Measurements from ENCODE around the gene OSTF1. TPM values are rescaled to one million over a fixed set of nuclear protein-coding genes. Genes with fewer than 3 reads are reported as not detected.

Gene OSTF1
- total RNA-seq, 4 donors from 2014 or later, result 3.3 to 54.4 (median 32.2) TPM

DNA sequence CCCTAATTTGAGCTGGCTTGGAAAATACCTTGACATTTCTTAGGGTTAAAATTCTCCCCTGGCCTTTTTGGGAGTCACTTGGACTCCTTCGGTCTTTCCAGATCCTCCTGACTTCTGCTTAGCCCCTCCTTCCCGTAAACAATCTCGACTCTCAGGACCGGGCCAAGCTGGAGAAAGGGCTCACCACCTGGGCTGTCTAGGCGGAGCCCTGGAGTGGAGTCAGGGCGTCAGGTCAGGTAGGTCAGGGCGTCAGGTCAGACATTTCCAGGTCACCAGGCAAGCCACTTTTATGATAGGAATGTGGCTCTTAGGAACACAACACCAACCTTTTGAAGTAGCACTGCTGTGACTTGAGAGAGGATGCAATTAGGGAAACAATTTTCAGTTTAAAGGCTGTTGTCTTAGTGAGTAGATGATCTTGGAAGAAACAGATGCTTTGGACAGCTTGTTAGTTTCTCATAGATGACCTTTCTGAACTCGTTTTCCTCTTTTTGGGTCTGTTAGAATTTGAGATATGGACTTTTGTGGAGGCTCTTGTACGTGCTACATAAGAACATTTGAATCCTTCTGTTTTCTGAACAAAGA, 12.8 kb downstream of the OSTF1 start:
- Histone ChIP-seq H3K4me3 (no peak overlapping the region), H3K9me3 (no peaks in the 10 kb centered on the region), H3K4me1 (peaks cover 0 to 9% of the 10 kb centered on the region in 2 donors), H3K36me3 (no peaks in the 10 kb centered on the region), H3K27me3 (no peaks in the 10 kb centered on the region), H3K27ac (peak overlapping the region; percentile 44 to 66)
- intact Hi-C loops (cut with DNase I; ENCODE audit: low total_unique reads), result no loop called here
- DNase-seq, result peak in 1 of 2 donors; percentile 29
- no peak for TF ChIP-seq POLR2A (IDR thresholded peaks at IDR 0.05)

DNA sequence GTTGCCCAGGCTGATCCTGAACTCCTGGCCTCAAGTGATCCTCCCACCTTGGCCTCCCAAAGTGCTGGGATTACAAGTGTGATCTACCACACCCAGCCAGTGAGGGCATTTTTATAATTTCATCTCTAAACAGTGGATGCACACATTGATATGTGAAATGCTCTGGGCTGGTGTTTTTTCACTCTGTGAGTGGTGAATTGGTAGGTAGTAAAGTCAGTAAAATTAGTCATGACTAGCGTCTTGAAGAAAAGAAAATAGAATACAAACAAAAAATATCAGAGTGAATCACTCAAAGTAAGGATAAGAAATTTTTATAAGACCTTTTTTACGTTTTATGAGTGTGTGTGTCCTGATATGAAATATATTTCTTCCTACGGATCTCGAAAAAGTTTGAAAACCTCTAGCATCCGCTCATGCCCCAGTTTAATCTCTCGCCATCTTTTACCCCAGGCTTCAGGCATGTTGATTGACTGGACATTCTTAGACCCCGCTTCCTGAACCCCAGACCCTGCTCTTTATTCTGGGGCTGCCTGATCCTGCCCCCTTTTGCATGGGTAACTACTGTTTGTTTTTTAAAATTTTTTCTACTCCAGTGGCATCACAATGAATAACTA, 14.0 kb downstream of the OSTF1 start:
- peak overlapping the region in 1 of 2 donors; percentile 44 for H3K27ac ChIP-seq
- intact Hi-C loops (cut with DNase I; ENCODE audit: low total_unique reads), result no loop called here
- DNase-seq, result no peak
- H3K9me3 ChIP-seq, result no peaks in the 10 kb centered on the region
- peaks cover 0 to 12% of the 10 kb centered on the region in 2 donors for H3K4me1 ChIP-seq
- TF ChIP-seq, protein P1, sequence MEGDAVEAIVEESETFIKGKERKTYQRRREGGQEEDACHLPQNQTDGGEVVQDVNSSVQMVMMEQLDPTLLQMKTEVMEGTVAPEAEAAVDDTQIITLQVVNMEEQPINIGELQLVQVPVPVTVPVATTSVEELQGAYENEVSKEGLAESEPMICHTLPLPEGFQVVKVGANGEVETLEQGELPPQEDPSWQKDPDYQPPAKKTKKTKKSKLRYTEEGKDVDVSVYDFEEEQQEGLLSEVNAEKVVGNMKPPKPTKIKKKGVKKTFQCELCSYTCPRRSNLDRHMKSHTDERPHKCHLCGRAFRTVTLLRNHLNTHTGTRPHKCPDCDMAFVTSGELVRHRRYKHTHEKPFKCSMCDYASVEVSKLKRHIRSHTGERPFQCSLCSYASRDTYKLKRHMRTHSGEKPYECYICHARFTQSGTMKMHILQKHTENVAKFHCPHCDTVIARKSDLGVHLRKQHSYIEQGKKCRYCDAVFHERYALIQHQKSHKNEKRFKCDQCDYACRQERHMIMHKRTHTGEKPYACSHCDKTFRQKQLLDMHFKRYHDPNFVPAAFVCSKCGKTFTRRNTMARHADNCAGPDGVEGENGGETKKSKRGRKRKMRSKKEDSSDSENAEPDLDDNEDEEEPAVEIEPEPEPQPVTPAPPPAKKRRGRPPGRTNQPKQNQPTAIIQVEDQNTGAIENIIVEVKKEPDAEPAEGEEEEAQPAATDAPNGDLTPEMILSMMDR (IDR thresholded peaks at IDR 0.05), result no peak
- TF ChIP-seq POLR2A (IDR thresholded peaks at IDR 0.05), result no peak
- no peaks in the 10 kb centered on the region for H3K27me3 ChIP-seq
- H3K4me3 ChIP-seq, result no peak overlapping the region
- no peaks in the 10 kb centered on the region for H3K36me3 ChIP-seq

DNA sequence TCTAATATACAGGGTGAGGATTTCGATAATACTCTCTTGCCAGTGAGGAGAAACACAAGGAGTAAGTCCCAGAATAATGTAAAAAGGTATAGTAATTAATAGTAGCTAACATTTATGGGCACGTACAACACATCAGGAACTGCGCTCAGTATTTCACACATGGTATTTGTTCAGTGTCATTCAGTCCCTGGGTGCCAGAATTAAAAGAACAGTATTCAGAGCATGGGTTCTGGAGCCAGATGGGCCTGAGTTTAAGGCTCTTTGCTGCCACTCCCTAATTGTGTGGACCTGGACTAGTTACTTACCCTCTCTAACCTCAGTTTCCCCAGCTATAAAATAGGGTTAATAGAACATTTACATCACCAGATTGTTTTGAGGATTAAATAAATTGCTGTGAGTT, 16.3 kb downstream of the OSTF1 start:
- Histone ChIP-seq H3K27ac (no peak overlapping the region), H3K4me3 (no peak overlapping the region), H3K36me3 (no peaks in the 10 kb centered on the region), H3K9me3 (no peaks in the 10 kb centered on the region), H3K4me1 (peaks cover 0 to 12% of the 10 kb centered on the region in 2 donors), H3K27me3 (no peaks in the 10 kb centered on the region)
- intact Hi-C loops (cut with DNase I; ENCODE audit: low total_unique reads), result no loop called here
- TF ChIP-seq POLR2A (IDR thresholded peaks at IDR 0.05), result no peak
- TF ChIP-seq, protein P1 (IDR thresholded peaks at IDR 0.05), result no peak
- DNase-seq, result no peak

DNA sequence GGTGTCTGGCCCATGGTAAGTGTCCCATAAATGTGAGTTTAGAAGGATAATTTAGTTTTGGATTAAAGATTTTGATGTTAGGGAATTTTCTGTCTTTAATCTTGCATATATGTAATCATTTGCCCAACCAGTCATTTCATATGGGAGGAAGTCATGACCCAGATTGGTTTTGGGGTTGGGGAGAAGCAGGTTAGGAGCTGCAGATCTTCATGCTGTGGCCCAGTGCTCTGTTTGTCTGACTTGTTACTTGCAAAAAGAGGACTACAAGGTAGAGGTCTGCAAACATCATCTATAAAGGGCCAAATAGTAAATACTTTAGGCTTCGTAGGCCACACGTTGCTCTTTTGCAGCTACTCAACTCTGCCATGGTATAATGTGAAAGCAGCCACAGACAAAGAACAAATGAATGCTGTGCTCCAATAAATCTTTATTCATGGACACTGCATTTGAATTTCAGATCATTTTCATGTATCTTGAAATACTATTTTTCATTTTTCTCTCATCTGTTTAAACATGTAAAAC, 16.8 kb downstream of the OSTF1 start:
- H3K4me1 ChIP-seq, result peaks cover 0 to 12% of the 10 kb centered on the region in 2 donors
- intact Hi-C loops (cut with DNase I; ENCODE audit: low total_unique reads), result no loop called here
- H3K27ac ChIP-seq, result no peak overlapping the region
- TF ChIP-seq, protein P1 (IDR thresholded peaks at IDR 0.05), result no peak
- no peak for TF ChIP-seq POLR2A (IDR thresholded peaks at IDR 0.05)
- H3K4me3 ChIP-seq, result no peak overlapping the region
- no peak for DNase-seq
- no peaks in the 10 kb centered on the region for H3K27me3 ChIP-seq
- H3K36me3 ChIP-seq, result no peaks in the 10 kb centered on the region
- no peaks in the 10 kb centered on the region for H3K9me3 ChIP-seq

DNA sequence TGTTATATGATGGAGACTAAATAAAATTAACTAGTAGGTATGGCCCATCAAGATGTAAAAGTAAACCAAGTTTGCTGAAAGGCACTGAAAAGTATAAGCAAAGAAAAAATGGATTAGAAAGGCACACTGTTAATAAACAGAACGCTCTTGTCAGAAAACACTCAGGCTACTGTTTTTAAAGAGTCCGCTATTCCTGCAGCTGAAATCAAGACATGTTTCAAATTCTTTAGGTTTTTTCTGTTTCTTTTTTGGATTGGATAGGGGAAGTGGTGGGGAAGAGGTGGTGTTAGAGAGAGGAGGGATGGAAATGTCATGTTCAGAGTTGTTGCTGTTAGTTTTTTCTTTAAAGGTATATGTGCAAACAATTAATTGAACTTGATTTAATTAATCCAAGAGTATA, 17.5 kb downstream of the OSTF1 start:
- TF ChIP-seq POLR2A (IDR thresholded peaks at IDR 0.05), result no peak
- TF ChIP-seq, protein P1 (IDR thresholded peaks at IDR 0.05), result no peak
- H3K9me3 ChIP-seq, result no peaks in the 10 kb centered on the region
- peaks cover 0 to 9% of the 10 kb centered on the region in 2 donors for H3K4me1 ChIP-seq
- intact Hi-C loops (cut with DNase I; ENCODE audit: low total_unique reads), result no loop called here
- no peaks in the 10 kb centered on the region for H3K27me3 ChIP-seq
- H3K4me3 ChIP-seq, result no peak overlapping the region
- H3K27ac ChIP-seq, result peak overlapping the region in 1 of 2 donors; percentile 71
- H3K36me3 ChIP-seq, result no peaks in the 10 kb centered on the region
- no peak for DNase-seq

All from uterus (tissue), 4 donors.